A673 (cell line): Measurements from ENCODE around the gene FAAH.

ENCODE experiments used
- CTCF ChIP-seq: fragments of 300-800, 200-600 bp; sonication (generic); conservative IDR thresholded peaks from 2 replicates; pipeline ENCODE4 v1.5.1; 2017; ENCODE audit warnings: low read depth, mild to moderate bottlenecking, antibody characterized with exemption, low read length, moderate library complexity, mixed read lengths
- EZH2 ChIP-seq: fragments of 200-600 bp; sonication (generic); IDR thresholded peaks from 2 replicates; pipeline ENCODE4 v1.6.1; 2017; ENCODE audit warnings: borderline replicate concordance, low read depth, mild to moderate bottlenecking, mixed read lengths, antibody characterized with exemption, low read length; ENCODE audit not compliant: poor library complexity, severe bottlenecking

DNA sequence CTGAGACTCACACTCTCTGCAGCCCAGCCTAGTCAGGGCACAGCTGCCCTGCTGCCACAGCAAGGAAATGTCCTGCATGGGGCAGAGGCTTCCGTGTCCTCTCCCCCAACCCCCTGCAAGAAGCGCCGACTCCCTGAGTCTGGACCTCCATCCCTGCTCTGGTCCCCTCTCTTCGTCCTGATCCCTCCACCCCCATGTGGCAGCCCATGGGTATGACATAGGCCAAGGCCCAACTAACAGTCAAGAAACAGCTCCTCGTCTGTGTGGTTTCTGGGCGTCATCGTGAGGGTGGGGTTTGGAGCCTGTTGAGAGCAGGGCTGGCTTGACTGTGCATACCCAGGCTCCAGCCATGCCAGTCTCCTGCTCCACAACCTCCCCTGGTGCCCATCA, 19.5 kb downstream of the FAAH start:
- no peak for TF ChIP-seq EZH2
- TF ChIP-seq CTCF: peak; percentile 37
